Neural cell (in vitro differentiated cells): Measurements from ENCODE around the gene IQGAP2. TPM values are rescaled to one million over a fixed set of nuclear protein-coding genes. Genes with fewer than 3 reads are reported as not detected.

Experiments used
- H2AFZ ChIP-seq: fragments of 200-600, 300-800 bp; sonication (generic), shearing (Covaris generic); 2 replicates; pipeline ENCODE4 v1.6.0; 2014; ENCODE audit warnings: low read depth, mild to moderate bottlenecking, antibody characterized with exemption, low read length, moderate library complexity
- H3F3A ChIP-seq: fragments of 200-600 bp; shearing (Covaris generic); 2 replicates; pipeline ENCODE4 v1.6.1; 2016; ENCODE audit warnings: mild to moderate bottlenecking, moderate library complexity, mixed read lengths, antibody characterized with exemption, low read length; ENCODE audit not compliant: insufficient read depth, poor library complexity, severe bottlenecking
- H3K27ac ChIP-seq: fragments of 200-600, 300-800 bp; sonication (generic), shearing (Covaris generic); 2 replicates; pipeline ENCODE4 v1.5.1; 2014; ENCODE audit warnings: mild to moderate bottlenecking, low read length, moderate library complexity
- H3K27me3 ChIP-seq: fragments of 300-800, 200-600 bp; sonication (generic), shearing (Covaris generic); 2 replicates; pipeline ENCODE4 v1.6.0; 2014; ENCODE audit warnings: mild to moderate bottlenecking, low read depth, low read length, moderate library complexity; ENCODE audit not compliant: insufficient read depth
- H3K36me3 ChIP-seq: fragments of 300-800, 200-600 bp; sonication (generic), shearing (Covaris generic); 2 replicates; pipeline ENCODE4 v1.5.1; 2014; ENCODE audit warnings: mild to moderate bottlenecking, antibody characterized with exemption, low read length, moderate library complexity; ENCODE audit not compliant: insufficient read depth
- H3K4me2 ChIP-seq: fragments of 300-800, 200-600 bp; sonication (generic), shearing (Covaris generic); 2 replicates; pipeline ENCODE4 v1.6.0; 2014; ENCODE audit warnings: mild to moderate bottlenecking, low read length
- H3K4me3 ChIP-seq: fragments of 300-800, 200-600 bp; sonication (generic), shearing (Covaris generic); 2 replicates; pipeline ENCODE4 v1.5.1; 2014; ENCODE audit warnings: mild to moderate bottlenecking, low read length, moderate library complexity
- H3K79me2 ChIP-seq: fragments of 200-600 bp; shearing (Covaris generic); replicated peaks from 2 replicates; pipeline ENCODE4 v1.6.0; 2014; ENCODE audit warnings: mild to moderate bottlenecking, low read length, moderate library complexity; ENCODE audit not compliant: insufficient read depth
- H3K9ac ChIP-seq: fragments of 300-800, 200-600 bp; sonication (generic), shearing (Covaris generic); 2 replicates; pipeline ENCODE4 v1.6.1; 2016; ENCODE audit warnings: mild to moderate bottlenecking, low read length, mixed read lengths
- H3K9me2 ChIP-seq: fragments of 200-600 bp; shearing (Covaris generic); 2 replicates; pipeline ENCODE4 v1.6.1; 2016; ENCODE audit warnings: mild to moderate bottlenecking, low read length, mixed read lengths; ENCODE audit not compliant: insufficient read depth
- H3K9me3 ChIP-seq: fragments of 200-600, 300-800 bp; sonication (generic), shearing (Covaris generic); 2 replicates; pipeline ENCODE4 v1.6.1; 2016; ENCODE audit warnings: mild to moderate bottlenecking, mixed run types, low read length, moderate library complexity, mixed read lengths
- H4K20me1 ChIP-seq: fragments of 200-600 bp; shearing (Covaris generic); 2 replicates; pipeline ENCODE4 v1.6.1; 2016; ENCODE audit warnings: mild to moderate bottlenecking, mixed run types; ENCODE audit not compliant: insufficient read depth
- EP300 ChIP-seq: fragments of 450-650 bp; conservative IDR thresholded peaks from 2 replicates; pipeline ENCODE4 v1.6.1; 2014; ENCODE audit warnings: antibody characterized with exemption, mild to moderate bottlenecking, moderate library complexity; ENCODE audit not compliant: poor library complexity, severe bottlenecking
- EZH2 ChIP-seq: fragments of 200-600, 300-800 bp; shearing (Covaris generic), sonication (generic); IDR thresholded peaks from 2 replicates; pipeline ENCODE4 v1.6.1; 2014; ENCODE audit warnings: antibody characterized with exemption, low read length, borderline replicate concordance, mild to moderate bottlenecking; ENCODE audit not compliant: insufficient read depth, poor library complexity, severe bottlenecking
- MXI1 ChIP-seq: fragments of 450-650 bp; conservative IDR thresholded peaks from 2 replicates; pipeline ENCODE4 v1.6.1; 2014; ENCODE audit warnings: antibody characterized with exemption, mild to moderate bottlenecking; ENCODE audit not compliant: poor library complexity, severe bottlenecking
- POLR2AphosphoS5 ChIP-seq: IDR thresholded peaks from 2 replicates; pipeline ENCODE4 v1.6.1; 2012
- RAD21 ChIP-seq: fragments of 450-650 bp; conservative IDR thresholded peaks from 2 replicates; pipeline ENCODE4 v1.6.1; 2014; ENCODE audit warnings: antibody characterized with exemption, mild to moderate bottlenecking, moderate library complexity
- SMC3 ChIP-seq: fragments of 450-650 bp; conservative IDR thresholded peaks from 2 replicates; pipeline ENCODE4 v1.6.1; 2014; ENCODE audit warnings: antibody characterized with exemption, mild to moderate bottlenecking, moderate library complexity; ENCODE audit not compliant: poor library complexity
- TAF1 ChIP-seq: IDR thresholded peaks from 2 replicates; pipeline ENCODE4 v1.6.1; 2012; ENCODE audit warnings: low read depth
- polyA plus RNA-seq: library from polyadenylated mRNA; depleted of rRNA; stranded (reverse); fragments of >200 nt; gene quantifications from 2 replicates; pipeline ENCODE4 v1.2.3, GENCODE V29; 2014
- TF ChIP-seq, protein P1 (sequence below): IDR thresholded peaks from 2 replicates; pipeline ENCODE4 v1.6.1; 2012; ENCODE audit warnings: borderline replicate concordance
- TF ChIP-seq, protein P2 (sequence below): fragments of 450-650 bp; IDR thresholded peaks from 2 replicates; pipeline ENCODE4 v1.5.1; 2014; ENCODE audit warnings: antibody characterized with exemption, mild to moderate bottlenecking, moderate library complexity; ENCODE audit not compliant: poor library complexity, severe bottlenecking

The IQGAP2 gene
- polyA plus RNA-seq, 1 donor from 2014 or later = 5.2 TPM

DNA sequence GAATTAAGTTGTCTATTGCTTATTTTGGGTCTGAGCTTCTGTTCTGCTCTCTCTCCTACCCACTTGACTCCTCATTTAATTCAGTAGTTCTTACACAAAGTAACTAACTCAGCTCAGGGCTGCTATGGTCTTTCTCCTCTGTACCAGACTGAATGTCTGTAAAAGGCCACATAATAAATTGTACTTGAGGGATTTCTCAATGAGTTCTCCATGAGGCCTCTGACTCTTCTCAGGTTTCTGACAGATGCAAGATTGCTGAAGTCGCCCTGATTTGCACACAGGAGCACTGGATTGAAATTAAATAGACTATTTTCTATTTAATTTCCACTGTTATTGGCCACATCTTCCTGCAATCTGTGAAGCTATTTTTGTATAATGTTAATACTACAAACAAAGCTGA is 2.9 kb downstream of the IQGAP2 start:
- H3F3A ChIP-seq = no peaks in the 10 kb centered on the region
- no peaks in the 10 kb centered on the region for H3K79me2 ChIP-seq
- peaks cover 17% of the 10 kb centered on the region for H3K27me3 ChIP-seq
- H3K4me2 ChIP-seq = no peak overlapping the region
- no peak overlapping the region for H3K9ac ChIP-seq
- no peaks in the 10 kb centered on the region for H4K20me1 ChIP-seq
- H3K36me3 ChIP-seq = no peaks in the 10 kb centered on the region
- H3K9me3 ChIP-seq = no peaks in the 10 kb centered on the region
- H3K4me3 ChIP-seq = no peak overlapping the region
- TF ChIP-seq MXI1 (no peak), POLR2AphosphoS5 (no peak), EZH2 (no peak), EP300 (no peak), TAF1 (no peak), SMC3 (no peak), RAD21 (no peak)
- TF ChIP-seq, protein P1, sequence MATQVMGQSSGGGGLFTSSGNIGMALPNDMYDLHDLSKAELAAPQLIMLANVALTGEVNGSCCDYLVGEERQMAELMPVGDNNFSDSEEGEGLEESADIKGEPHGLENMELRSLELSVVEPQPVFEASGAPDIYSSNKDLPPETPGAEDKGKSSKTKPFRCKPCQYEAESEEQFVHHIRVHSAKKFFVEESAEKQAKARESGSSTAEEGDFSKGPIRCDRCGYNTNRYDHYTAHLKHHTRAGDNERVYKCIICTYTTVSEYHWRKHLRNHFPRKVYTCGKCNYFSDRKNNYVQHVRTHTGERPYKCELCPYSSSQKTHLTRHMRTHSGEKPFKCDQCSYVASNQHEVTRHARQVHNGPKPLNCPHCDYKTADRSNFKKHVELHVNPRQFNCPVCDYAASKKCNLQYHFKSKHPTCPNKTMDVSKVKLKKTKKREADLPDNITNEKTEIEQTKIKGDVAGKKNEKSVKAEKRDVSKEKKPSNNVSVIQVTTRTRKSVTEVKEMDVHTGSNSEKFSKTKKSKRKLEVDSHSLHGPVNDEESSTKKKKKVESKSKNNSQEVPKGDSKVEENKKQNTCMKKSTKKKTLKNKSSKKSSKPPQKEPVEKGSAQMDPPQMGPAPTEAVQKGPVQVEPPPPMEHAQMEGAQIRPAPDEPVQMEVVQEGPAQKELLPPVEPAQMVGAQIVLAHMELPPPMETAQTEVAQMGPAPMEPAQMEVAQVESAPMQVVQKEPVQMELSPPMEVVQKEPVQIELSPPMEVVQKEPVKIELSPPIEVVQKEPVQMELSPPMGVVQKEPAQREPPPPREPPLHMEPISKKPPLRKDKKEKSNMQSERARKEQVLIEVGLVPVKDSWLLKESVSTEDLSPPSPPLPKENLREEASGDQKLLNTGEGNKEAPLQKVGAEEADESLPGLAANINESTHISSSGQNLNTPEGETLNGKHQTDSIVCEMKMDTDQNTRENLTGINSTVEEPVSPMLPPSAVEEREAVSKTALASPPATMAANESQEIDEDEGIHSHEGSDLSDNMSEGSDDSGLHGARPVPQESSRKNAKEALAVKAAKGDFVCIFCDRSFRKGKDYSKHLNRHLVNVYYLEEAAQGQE = no peak
- TF ChIP-seq, protein P2, sequence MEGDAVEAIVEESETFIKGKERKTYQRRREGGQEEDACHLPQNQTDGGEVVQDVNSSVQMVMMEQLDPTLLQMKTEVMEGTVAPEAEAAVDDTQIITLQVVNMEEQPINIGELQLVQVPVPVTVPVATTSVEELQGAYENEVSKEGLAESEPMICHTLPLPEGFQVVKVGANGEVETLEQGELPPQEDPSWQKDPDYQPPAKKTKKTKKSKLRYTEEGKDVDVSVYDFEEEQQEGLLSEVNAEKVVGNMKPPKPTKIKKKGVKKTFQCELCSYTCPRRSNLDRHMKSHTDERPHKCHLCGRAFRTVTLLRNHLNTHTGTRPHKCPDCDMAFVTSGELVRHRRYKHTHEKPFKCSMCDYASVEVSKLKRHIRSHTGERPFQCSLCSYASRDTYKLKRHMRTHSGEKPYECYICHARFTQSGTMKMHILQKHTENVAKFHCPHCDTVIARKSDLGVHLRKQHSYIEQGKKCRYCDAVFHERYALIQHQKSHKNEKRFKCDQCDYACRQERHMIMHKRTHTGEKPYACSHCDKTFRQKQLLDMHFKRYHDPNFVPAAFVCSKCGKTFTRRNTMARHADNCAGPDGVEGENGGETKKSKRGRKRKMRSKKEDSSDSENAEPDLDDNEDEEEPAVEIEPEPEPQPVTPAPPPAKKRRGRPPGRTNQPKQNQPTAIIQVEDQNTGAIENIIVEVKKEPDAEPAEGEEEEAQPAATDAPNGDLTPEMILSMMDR = no peak
- H3K9me2 ChIP-seq = no peaks in the 10 kb centered on the region
- H2AFZ ChIP-seq = no peak overlapping the region
- no peak overlapping the region for H3K27ac ChIP-seq

DNA sequence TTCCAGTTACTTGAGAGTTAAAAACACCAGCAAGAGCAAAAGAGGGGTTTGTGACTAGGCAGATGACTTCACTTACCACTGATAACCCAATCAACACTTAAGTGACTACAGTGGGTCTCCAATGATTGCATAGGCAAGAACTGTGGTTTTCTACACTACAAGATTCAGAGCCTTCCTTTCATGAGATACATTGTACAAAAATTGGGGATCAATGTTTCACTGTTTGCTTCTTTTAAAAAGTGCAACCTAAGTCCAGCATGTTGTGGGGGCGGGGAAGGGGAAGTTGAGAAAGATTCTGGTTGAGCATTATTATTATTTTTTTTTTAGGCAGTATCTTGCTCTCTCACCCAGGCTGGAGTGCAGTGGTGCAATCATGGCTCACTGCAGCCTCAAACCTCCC is 3.6 kb downstream of the IQGAP2 start:
- no peaks in the 10 kb centered on the region for H4K20me1 ChIP-seq
- no peak overlapping the region for H3K27ac ChIP-seq
- no peak overlapping the region for H3K9ac ChIP-seq
- H3K9me3 ChIP-seq = no peaks in the 10 kb centered on the region
- no peak overlapping the region for H3K4me2 ChIP-seq
- H3K4me3 ChIP-seq = no peak overlapping the region
- no peak for TF ChIP-seq POLR2AphosphoS5
- no peak for TF ChIP-seq EZH2
- TF ChIP-seq MXI1 = no peak
- TF ChIP-seq, protein P1 = no peak
- TF ChIP-seq, protein P2 = no peak
- TF ChIP-seq TAF1 = no peak
- no peak for TF ChIP-seq RAD21
- TF ChIP-seq EP300 = no peak
- no peak for TF ChIP-seq SMC3
- no peaks in the 10 kb centered on the region for H3K79me2 ChIP-seq
- H3F3A ChIP-seq = no peaks in the 10 kb centered on the region
- H2AFZ ChIP-seq = no peak overlapping the region
- no peaks in the 10 kb centered on the region for H3K9me2 ChIP-seq
- no peaks in the 10 kb centered on the region for H3K36me3 ChIP-seq
- peaks cover 16% of the 10 kb centered on the region for H3K27me3 ChIP-seq
